Measurements from ENCODE around the gene COP1. TPM values are rescaled to one million over a fixed set of nuclear protein-coding genes. Genes with fewer than 3 reads are reported as not detected.

The COP1 gene
- total RNA-seq, 4 donors from 2014 or later = 32.5 to 60.1 (median 35.7) TPM

GRCh38 chr1:176177764-176178163, 29.3 kb downstream of the COP1 start:
- Histone ChIP-seq H3K36me3 (peaks cover 0 to 65% (median 0%) of the 10 kb centered on the region in 3 donors), H3K4me3 (no peak overlapping the region), H3K4me1 (no peaks in the 10 kb centered on the region), H3K27ac (no peak overlapping the region), H3K9me3 (no peaks in the 10 kb centered on the region), H3K27me3 (no peaks in the 10 kb centered on the region)
- intact Hi-C loops (cut with DNase I) = no loop called here
- WGBS, 2 donors = 68 to 81% methylated on average over 2 of the region's 2 CpGs
- no peak for DNase-seq
- TF ChIP-seq CTCF (IDR thresholded peaks at IDR 0.05) (no peak), POLR2A (IDR thresholded peaks at IDR 0.05) (no peak)

- Histone ChIP-seq H3K4me3 (no peak overlapping the region), H3K9me3 (no peaks in the 10 kb centered on the region), H3K27ac (no peak overlapping the region), H3K36me3 (peaks cover 0 to 62% (median 0%) of the 10 kb centered on the region in 3 donors), H3K27me3 (no peaks in the 10 kb centered on the region), H3K4me1 (no peaks in the 10 kb centered on the region)
- intact Hi-C loops (cut with DNase I) = no loop called here
- TF ChIP-seq POLR2A (IDR thresholded peaks at IDR 0.05) (no peak), CTCF (IDR thresholded peaks at IDR 0.05) (no peak)
- no peak for DNase-seq
Measured at GRCh38 chr1:176174108-176174507, 33.0 kb downstream of the COP1 start.

- no peaks in the 10 kb centered on the region for H3K4me1 ChIP-seq
- H3K27me3 ChIP-seq = no peaks in the 10 kb centered on the region
- peaks cover 0 to 58% (median 0%) of the 10 kb centered on the region in 3 donors for H3K36me3 ChIP-seq
- H3K27ac ChIP-seq = no peak overlapping the region
- intact Hi-C loops (cut with DNase I) = no loop called here
- H3K9me3 ChIP-seq = no peaks in the 10 kb centered on the region
- 95% methylated on average over 6 of the region's 6 CpGs for WGBS, 2 donors
- DNase-seq = no peak
- no peak overlapping the region for H3K4me3 ChIP-seq
- TF ChIP-seq POLR2A (IDR thresholded peaks at IDR 0.05) (no peak), CTCF (IDR thresholded peaks at IDR 0.05) (no peak)
Measured at GRCh38 chr1:176172215-176172614, 34.9 kb downstream of the COP1 start.

GRCh38 chr1:176167210-176167609, 39.9 kb downstream of the COP1 start:
- Histone ChIP-seq H3K9me3 (no peaks in the 10 kb centered on the region), H3K4me3 (no peak overlapping the region), H3K27me3 (no peaks in the 10 kb centered on the region), H3K27ac (no peak overlapping the region), H3K36me3 (peaks cover 0 to 53% (median 0%) of the 10 kb centered on the region in 3 donors), H3K4me1 (no peaks in the 10 kb centered on the region)
- no peak for TF ChIP-seq POLR2A (IDR thresholded peaks at IDR 0.05)
- TF ChIP-seq CTCF (IDR thresholded peaks at IDR 0.05) = no peak
- intact Hi-C loops (cut with DNase I) = no loop called here
- 85 to 95% methylated on average over 4 of the region's 4 CpGs for WGBS, 2 donors
- no peak for DNase-seq

- no peak for DNase-seq
Measured at GRCh38 chr1:176165573-176165972, 41.5 kb downstream of the COP1 start.

More at GRCh38 chr1:176165573-176165972, 41.5 kb downstream of the COP1 start:
- Histone ChIP-seq H3K9me3 (no peaks in the 10 kb centered on the region), H3K27ac (no peak overlapping the region), H3K4me1 (no peaks in the 10 kb centered on the region), H3K27me3 (no peaks in the 10 kb centered on the region), H3K36me3 (peaks cover 0 to 58% (median 0%) of the 10 kb centered on the region in 3 donors), H3K4me3 (no peak overlapping the region)
- intact Hi-C loops (cut with DNase I) = no loop called here
- WGBS, 2 donors = 90 to 93% methylated on average over 2 of the region's 2 CpGs
- no peak for TF ChIP-seq POLR2A (IDR thresholded peaks at IDR 0.05)
- no peak for TF ChIP-seq CTCF (IDR thresholded peaks at IDR 0.05)

All from esophagus squamous epithelium (tissue), 5 donors.